Fibroblast of skin of right biceps (primary cell): ENCODE data around the gene MTA1.

ENCODE experiments used
- DNase-seq: peaks from one replicate; pipeline ENCODE4 v3.0.0-alpha.2; 2013

Gene MTA1

DNA sequence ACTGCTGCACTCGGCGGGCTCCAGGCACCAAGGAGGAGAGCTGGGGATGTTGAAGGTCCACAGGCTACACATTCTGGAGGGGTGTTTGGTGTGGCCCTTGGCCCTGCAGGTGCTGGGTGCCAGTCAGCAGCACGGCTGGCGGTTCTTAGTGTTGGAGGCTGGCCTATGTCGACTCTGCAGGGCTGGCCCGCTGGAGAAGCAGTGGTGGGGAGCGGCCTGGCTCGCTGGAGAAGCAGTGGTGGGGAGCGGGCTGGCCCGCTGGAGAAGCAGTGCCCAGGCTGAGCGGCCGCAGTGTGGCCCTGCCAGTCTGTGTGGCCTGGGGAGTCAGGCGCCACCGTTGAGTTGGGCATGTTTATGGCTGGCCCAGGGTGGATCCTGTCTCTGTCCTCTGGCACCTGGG, 27.3 kb downstream of the MTA1 start:
- no peak for DNase-seq

- no peak for DNase-seq
Measured at GRCh38 chr14:105447651-105448640, 28.3 kb downstream of the MTA1 start.

- peak; percentile 51 for DNase-seq
Measured at GRCh38 chr14:105448706-105449111, 29.1 kb downstream of the MTA1 start.

GRCh38 chr14:105449276-105450122, 29.9 kb downstream of the MTA1 start:
- DNase-seq, result no peak

- DNase-seq, result no peak
Measured at GRCh38 chr14:105450123-105450505, 30.5 kb downstream of the MTA1 start.

- no peak for DNase-seq
Measured at GRCh38 chr14:105450864-105451720, 31.5 kb downstream of the MTA1 start.

DNA sequence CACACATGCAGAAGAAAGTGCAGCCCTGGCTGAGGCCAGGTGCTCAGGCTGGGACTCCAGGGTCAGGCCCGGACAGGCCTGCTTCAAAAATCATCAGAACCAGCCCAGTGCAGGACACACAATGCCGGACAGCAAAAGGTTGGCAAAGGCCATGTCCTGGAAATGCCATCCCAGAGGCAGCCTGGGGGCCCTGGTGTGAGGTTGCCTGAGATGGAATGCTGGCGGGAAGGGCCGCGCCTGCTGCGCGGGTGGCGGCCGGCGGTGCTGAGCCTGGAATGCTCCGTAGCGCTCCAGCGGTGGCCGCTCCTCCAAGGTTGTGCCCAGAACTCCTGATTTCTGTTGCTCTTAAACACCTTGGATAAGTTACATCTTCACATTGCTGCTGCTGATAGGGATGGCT, 33.3 kb downstream of the MTA1 start:
- DNase-seq, result no peak

DNA sequence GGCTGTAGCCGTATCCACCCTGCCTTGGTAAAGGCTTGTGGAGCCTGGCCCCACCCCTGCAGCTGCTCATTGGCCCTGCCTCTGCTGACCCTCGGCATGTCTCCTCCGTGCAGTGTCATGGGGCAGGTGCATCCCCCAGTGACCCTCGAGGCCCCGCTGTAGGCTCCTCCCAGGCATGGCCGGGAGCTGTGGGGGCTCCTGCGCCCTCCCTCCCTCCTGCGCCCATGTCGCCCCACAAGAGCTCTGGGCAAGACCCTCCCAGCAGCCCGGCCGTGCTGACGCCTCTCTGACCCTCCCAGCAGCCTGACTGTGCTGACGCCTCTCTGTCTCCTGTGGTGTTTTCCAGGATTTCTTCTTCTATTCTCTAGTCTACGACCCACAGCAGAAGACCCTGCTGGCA, 34.2 kb downstream of the MTA1 start:
- DNase-seq, result no peak

DNA sequence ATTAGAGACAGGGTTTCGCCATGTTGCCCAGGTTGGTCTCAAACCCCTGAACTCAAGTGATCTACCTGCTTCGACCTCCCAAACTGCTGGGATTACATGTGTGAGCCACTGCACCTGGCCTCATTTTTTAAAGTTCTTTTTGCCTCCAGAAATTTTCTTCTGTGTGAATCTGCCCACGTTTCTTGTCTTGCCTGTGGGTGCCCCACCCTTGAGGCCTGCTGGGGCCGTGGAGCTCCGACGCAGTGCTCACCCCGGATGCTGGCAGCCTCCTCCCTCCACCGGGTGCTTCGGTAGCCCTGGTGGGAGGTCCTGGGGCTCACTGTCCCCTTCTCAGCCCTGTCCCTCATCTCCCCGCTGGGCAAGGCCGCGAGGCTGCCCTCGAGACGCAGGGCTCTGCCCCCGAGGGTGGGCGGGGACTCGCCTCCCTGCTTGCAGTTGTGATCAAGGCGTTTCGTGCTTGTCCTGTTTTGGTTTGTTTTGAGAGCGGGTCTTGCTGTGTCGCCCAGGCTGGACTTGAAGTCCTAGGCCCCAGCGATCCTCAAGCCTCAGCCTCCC, 35.5 kb downstream of the MTA1 start:
- DNase-seq, result no peak

- DNase-seq, result no peak
Measured at GRCh38 chr14:105455766-105456660, 36.4 kb downstream of the MTA1 start.

GRCh38 chr14:105456736-105457617, 37.4 kb downstream of the MTA1 start:
- DNase-seq, result no peak

DNA sequence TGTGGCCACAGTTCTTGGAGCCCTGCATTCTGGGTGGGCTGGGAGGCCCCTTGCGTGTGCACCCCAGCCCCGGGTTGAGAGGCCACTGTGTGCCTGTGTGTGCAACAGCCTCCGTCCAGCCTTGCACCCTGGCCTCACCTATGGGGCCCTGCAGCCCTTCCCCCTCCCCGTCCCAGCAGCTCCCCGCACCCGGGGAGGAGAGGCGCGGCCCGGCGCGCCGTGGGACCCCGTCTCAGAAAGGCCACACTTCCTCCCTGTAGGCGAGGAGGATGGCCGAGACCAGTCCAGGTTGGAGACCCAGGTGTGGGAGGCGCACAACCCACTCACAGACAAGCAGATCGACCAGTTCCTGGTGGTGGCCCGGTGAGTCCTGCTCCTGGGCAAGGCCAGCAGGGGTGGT, 38.4 kb downstream of the MTA1 start:
- no peak for DNase-seq

GRCh38 chr14:105458571-105458970, 38.9 kb downstream of the MTA1 start:
- no peak for DNase-seq

GRCh38 chr14:105460116-105460515, 40.5 kb downstream of the MTA1 start:
- no peak for DNase-seq

DNA sequence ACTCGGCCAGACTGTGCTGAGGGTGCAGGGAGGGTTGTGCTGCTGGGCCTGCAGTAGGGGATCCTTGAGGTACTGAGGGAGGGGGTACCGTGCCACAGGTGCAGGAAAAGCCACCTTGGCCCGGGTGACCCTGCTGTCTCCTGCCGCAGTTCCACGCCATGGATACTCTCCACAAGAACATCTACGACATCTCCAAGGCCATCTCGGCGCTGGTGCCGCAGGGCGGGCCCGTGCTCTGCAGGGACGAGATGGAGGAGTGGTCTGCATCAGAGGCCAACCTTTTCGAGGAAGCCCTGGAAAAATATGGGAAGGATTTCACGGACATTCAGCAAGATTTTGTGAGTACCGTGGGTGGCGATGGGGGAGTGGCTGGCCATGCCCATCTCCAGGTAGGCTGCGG, 41.0 kb downstream of the MTA1 start:
- no peak for DNase-seq

- DNase-seq, result no peak
Measured at GRCh38 chr14:105461903-105462302, 42.3 kb downstream of the MTA1 start.

GRCh38 chr14:105464501-105464900, 44.9 kb downstream of the MTA1 start:
- DNase-seq, result no peak

GRCh38 chr14:105465209-105466031, 45.8 kb downstream of the MTA1 start:
- peak; percentile 11 for DNase-seq

DNA sequence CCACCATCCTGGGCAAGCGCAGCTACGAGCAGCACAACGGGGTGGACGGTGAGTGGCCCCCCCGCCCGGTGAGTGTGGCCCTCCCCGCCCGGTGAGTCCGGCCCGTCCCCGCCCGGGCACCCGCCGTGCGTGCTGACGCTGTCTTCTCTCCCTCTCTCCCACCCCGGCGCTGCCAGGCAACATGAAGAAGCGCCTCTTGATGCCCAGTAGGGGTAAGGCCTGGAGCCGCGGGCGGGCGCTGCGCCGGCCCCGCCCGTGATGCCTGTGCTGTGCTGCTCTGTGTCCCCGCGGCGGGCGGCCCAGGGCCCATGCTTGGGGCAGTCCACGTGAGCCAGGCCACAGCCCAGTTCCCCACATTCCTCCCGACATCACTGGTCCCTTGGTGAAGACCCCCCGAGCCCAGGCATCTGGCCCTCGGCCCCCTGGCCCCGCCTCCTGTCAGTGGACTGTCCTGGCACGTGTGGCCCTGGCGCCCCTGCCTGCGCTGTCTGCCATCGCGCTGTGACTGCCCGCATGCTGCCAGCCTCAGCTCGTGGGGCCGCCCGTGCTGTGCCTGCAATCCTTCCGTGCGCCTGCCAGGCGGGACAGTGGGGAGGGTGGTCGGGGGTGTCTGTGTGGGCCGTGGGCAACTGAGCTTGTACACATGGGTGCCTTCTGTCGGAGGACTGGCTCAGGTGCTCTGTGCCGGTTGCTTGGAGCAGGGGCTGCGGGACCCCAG, 47.1 kb downstream of the MTA1 start:
- no peak for DNase-seq
